T-helper 17 cell (primary cell): ENCODE results near the gene CCDC80. TPM values are rescaled to one million over a fixed set of nuclear protein-coding genes. Genes with fewer than 3 reads are reported as not detected.

ENCODE experiments used
- ATAC-seq: fragments of 150-1000 bp; cut with Tn5 transposase; 2 replicates; pipeline ENCODE4 v1.10.0; 2021; ENCODE audit warnings: mild to moderate bottlenecking, moderate library complexity
- DNase-seq, 3 donors: peaks; one replicate each; pipeline versions ENCODE4 v3.0.0 to v3.0.0-alpha.2; 2020 to 2021
- H3K9me3 ChIP-seq: one replicate; pipeline ENCODE4 v1.7.0; 2013; ENCODE audit warnings: low read length, mild to moderate bottlenecking; ENCODE audit not compliant: control insufficient read depth, poor library complexity, severe bottlenecking
- H3K27ac Mint-ChIP-seq: one replicate; pipeline ENCODE4 v1.8.0; 2022; ENCODE audit warnings: mild to moderate bottlenecking, moderate library complexity, mixed read lengths
- H3K27me3 Mint-ChIP-seq: one replicate; pipeline ENCODE4 v1.8.0; 2022; ENCODE audit warnings: mixed read lengths
- H3K36me3 Mint-ChIP-seq: one replicate; pipeline ENCODE4 v1.8.0; 2022; ENCODE audit warnings: low read depth, mixed read lengths
- H3K4me1 Mint-ChIP-seq: one replicate; pipeline ENCODE4 v1.8.0; 2022; ENCODE audit warnings: mild to moderate bottlenecking, mixed read lengths
- H3K4me3 Mint-ChIP-seq: one replicate; pipeline ENCODE4 v1.8.0; 2022; ENCODE audit warnings: mild to moderate bottlenecking, moderate library complexity, mixed read lengths
- total RNA-seq, 4 donors: library from RNA in 2 of 4; stranded (reverse) in 2 of 4; gene quantifications; one replicate each; pipeline ENCODE4 v1.2.3 and lab custom pipeline; 2022 to 2026

Gene CCDC80
- total RNA-seq, 2 donors from 2014 or later: not detected

DNA sequence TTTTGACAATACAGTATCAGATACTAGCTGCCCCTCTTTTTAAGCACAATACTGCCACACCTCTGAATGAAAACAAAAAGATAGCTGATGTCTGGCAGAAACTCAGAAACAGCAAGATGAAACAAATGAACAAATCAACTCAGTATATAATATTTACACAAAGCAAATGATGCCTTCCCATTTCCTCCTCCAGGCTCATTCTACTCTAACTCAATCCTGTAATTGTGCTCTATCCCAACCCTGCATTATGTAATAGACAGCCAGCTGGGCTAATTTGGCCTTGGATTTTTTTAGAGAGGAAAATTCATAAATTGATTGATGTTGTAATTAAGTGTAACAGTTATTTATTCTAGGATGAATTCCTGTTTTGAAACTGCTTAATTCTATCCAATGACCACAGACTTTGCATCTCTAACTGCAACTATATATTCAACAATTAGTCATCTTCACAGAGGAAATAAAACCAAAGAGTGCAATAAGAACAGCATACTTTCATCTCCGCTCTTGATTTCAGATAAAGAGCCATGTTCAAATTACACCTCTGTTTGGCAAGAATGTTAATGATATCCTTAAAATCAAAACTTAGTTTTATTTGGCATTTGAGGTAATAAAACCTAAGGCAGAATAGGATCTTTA, 85.3 kb downstream of the CCDC80 start:
- Mint-ChIP-seq H3K27me3 (no peaks in the 10 kb centered on the region), H3K27ac (peak overlapping the region; percentile 67), H3K4me3 (peak overlapping the region; percentile 21), H3K4me1 (peaks cover 28% of the 10 kb centered on the region), H3K36me3 (no peaks in the 10 kb centered on the region)
- ATAC-seq: no peak
- no peak for DNase-seq
- H3K9me3 ChIP-seq: no peaks in the 10 kb centered on the region

DNA sequence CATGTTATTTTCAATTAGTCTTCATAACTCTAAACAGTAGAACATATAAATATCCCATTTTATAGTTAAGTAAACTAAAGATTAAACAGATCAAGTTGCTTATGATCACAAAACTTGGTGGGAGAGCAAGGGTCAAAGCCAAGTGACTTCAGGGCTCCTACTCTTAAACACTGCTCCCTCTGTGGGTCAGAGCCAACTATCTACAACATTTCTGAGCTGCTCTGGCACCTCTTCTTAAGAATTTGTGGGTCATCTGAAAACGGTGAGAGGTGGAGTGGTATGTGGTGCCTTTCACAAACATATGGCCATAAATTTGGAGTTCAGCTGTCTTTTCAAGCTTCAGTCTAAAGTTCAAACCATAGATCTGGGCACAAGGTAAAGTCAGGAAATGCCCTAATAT, 90.1 kb downstream of the CCDC80 start:
- H3K9me3 ChIP-seq: no peaks in the 10 kb centered on the region
- ATAC-seq (no peak), DNase-seq (no peak)
- Mint-ChIP-seq H3K4me3 (no peak overlapping the region), H3K27ac (no peak overlapping the region), H3K27me3 (no peaks in the 10 kb centered on the region), H3K36me3 (peaks cover 2% of the 10 kb centered on the region), H3K4me1 (peaks cover 15% of the 10 kb centered on the region)

Other genes starting within 250 kb of the CCDC80 start
- gene BTLA, start 141.7 kb downstream of the CCDC80 start, total RNA-seq: 10 to 100 TPM in 1 of 2 donors, 1 to 10 TPM in 1; 9.4 to 16.0 TPM
- 10 to 100 TPM; 45.9 to 46.2 TPM for gene ATG3, start 79.2 kb downstream of the CCDC80 start, total RNA-seq
- gene SLC35A5, start 79.1 kb downstream of the CCDC80 start, total RNA-seq: 1 to 10 TPM; 7.6 to 8.6 TPM
- gene CD200R1L, start 205.7 kb upstream of the CCDC80 start, total RNA-seq: not detected